GM12878 (cell line): ENCODE results near the gene RFX3. TPM values are rescaled to one million over a fixed set of nuclear protein-coding genes. Genes with fewer than 3 reads are reported as not detected.

Experiments
- ATAC-seq: fragments of 200-7000 bp; cut with Tn5 transposase; 3 replicates; pipeline ENCODE4 v1.9.1; 2020; ENCODE audit warnings: mild to moderate bottlenecking, moderate library complexity
- BruUV-seq: library from RNA; stranded (reverse); fragments of 400-500 nt; replicated peaks from 2 replicates; lab custom pipeline; 2021; lab: Mats Ljungman, UMichigan
- CTCF ChIA-PET: fragments of 300-600 bp; sonication (Branson Sonifier 250); formaldehyde crosslinking; extraction: SDS; loops from one replicate; lab custom pipeline; 2021; ENCODE audit warnings: inconsistent platforms; lab: Yijun Ruan, JAX
- POLR2A ChIA-PET: fragments of 350-600 bp; formaldehyde crosslinking; extraction: SDS; loops from one replicate; lab custom pipeline; 2021; ENCODE audit warnings: inconsistent platforms; lab: Charles Lee
- RAD21 ChIA-PET: fragments of 300-600 bp; sonication (Branson Sonifier 250); formaldehyde crosslinking; loops from one replicate; lab custom pipeline; 2023; ENCODE audit warnings: antibody characterized with exemption; ENCODE audit not compliant: unreplicated experiment; lab: Charles Lee
- SMC1A ChIA-PET: fragments of 300-600 bp; sonication (Branson Sonifier 250); formaldehyde crosslinking; loops from one replicate; lab custom pipeline; 2023; ENCODE audit not compliant: unreplicated experiment, uncharacterized antibody; lab: Charles Lee
- DNase-seq: peaks from one replicate; pipeline ENCODE4 v3.0.0-alpha.2; 2011; ENCODE audit warnings: low read depth, low spot score
- FAIRE-seq: peaks from 3 replicates; lab custom pipeline; 2011; peaks lifted over from hg19 to GRCh38; lab: Jason Lieb, UNC
- H2AFZ ChIP-seq: 2 replicates; pipeline ENCODE4 v1.6.0; 2011; ENCODE audit warnings: low read depth, low read length, control low read depth; ENCODE audit not compliant: control insufficient read depth
- H3K27ac ChIP-seq: 2 replicates; pipeline ENCODE4 v1.5.1; 2011; ENCODE audit warnings: control low read depth; ENCODE audit not compliant: control insufficient read depth, insufficient read depth
- H3K27me3 ChIP-seq, 2 experiments: replicated peaks in 1 of 2; 2 replicates each; pipeline versions ENCODE4 v1.6.0 to v1.6.1; 2011; ENCODE audit warnings: low read length in 1 of 2; ENCODE audit not compliant: control insufficient read depth in 2 of 2, insufficient read depth in 2 of 2
- H3K36me3 ChIP-seq, 2 experiments: 2 replicates each; pipeline ENCODE4 v1.5.1; 2011; ENCODE audit warnings: low read length in 1 of 2; ENCODE audit not compliant: control insufficient read depth in 2 of 2, insufficient read depth in 2 of 2
- H3K4me1 ChIP-seq: 2 replicates; pipeline ENCODE4 v1.6.1; 2011; ENCODE audit warnings: mild to moderate bottlenecking, low read length, moderate library complexity, mixed read lengths; ENCODE audit not compliant: control insufficient read depth, insufficient read depth
- H3K4me2 ChIP-seq: 2 replicates; pipeline ENCODE4 v1.6.0; 2011; ENCODE audit warnings: control low read depth; ENCODE audit not compliant: control insufficient read depth, insufficient read depth
- H3K4me3 ChIP-seq: fragments of 200-600 bp; sonication (generic); 2 replicates; pipeline ENCODE4 v1.5.1; 2016
- H3K79me2 ChIP-seq: 2 replicates; pipeline ENCODE4 v1.6.0; 2011; ENCODE audit warnings: low read length; ENCODE audit not compliant: control insufficient read depth, insufficient read depth
- H3K9ac ChIP-seq: 2 replicates; pipeline ENCODE4 v1.8.0; 2011; ENCODE audit warnings: low read length, control low read depth, mixed read lengths; ENCODE audit not compliant: control insufficient read depth, insufficient read depth
- H3K9me3 ChIP-seq: replicated peaks from 3 replicates; pipeline ENCODE4 v1.5.1; 2011; ENCODE audit warnings: mild to moderate bottlenecking, low read length; ENCODE audit not compliant: control insufficient read depth, insufficient read depth
- H4K20me1 ChIP-seq: 2 replicates; pipeline ENCODE4 v1.6.0; 2011; ENCODE audit not compliant: control insufficient read depth, insufficient read depth
- HDAC6 ChIP-seq: fragments of 200-600 bp; sonication (generic); IDR thresholded peaks from one replicate; pipeline ENCODE4 v1.8.0; 2017; ENCODE audit warnings: antibody characterized with exemption; ENCODE audit not compliant: unreplicated experiment
- MYC ChIP-seq: IDR thresholded peaks from 2 replicates; pipeline ENCODE4 v1.6.1; 2011; ENCODE audit warnings: mild to moderate bottlenecking, low read length, moderate library complexity, inconsistent platforms; ENCODE audit not compliant: insufficient read depth, insufficient replicate concordance, insufficient read length, severe bottlenecking
- POLR2AphosphoS5 ChIP-seq: IDR thresholded peaks from 2 replicates; pipeline ENCODE4 v1.6.1; 2011; ENCODE audit warnings: mild to moderate bottlenecking, low read length, inconsistent platforms
- RAD21 ChIP-seq: IDR thresholded peaks from 2 replicates; pipeline ENCODE4 v1.6.1; 2011; ENCODE audit warnings: mild to moderate bottlenecking, low read depth, low read length, moderate library complexity; ENCODE audit not compliant: insufficient read depth
- YBX1 ChIP-seq: fragments of 450-650 bp; IDR thresholded peaks from 2 replicates; pipeline ENCODE4 v1.6.1; 2016; ENCODE audit warnings: antibody characterized with exemption
- ZBTB4 ChIP-seq: fragments of 450-650 bp; formaldehyde crosslinking; IDR thresholded peaks from 2 replicates; pipeline ENCODE4 v1.4.0; 2022; ENCODE audit warnings: mild to moderate bottlenecking, moderate library complexity
- ZZZ3 ChIP-seq: IDR thresholded peaks from 2 replicates; pipeline ENCODE4 v1.6.1; 2011; ENCODE audit warnings: low read depth; ENCODE audit not compliant: control insufficient read depth, insufficient read length
- in situ Hi-C: fragments of 300-500 bp; cut with MboI; formaldehyde crosslinking; loops from 9 replicates; pipeline ENCODE4 v1.14.3; 2018; ENCODE audit warnings: mixed read lengths
- intact Hi-C: fragments of 100-400 bp; cut with micrococcal nuclease; formaldehyde crosslinking; loops from one replicate; pipeline ENCODE4 v1.14.2; 2022; ENCODE audit not compliant: unreplicated experiment
- polyA plus RNA-seq, 11 experiments: library from polyadenylated mRNA; depleted of rRNA in 4 of 11; unstranded in 6 of 11; stranded (reverse) in 5 of 11; fragments of >200 nt; fragmentation: Nextera tagmentation in 4 of 11; fragmentation: Illumina TruSeq in 1 of 11; extraction: Ambion mirVana in 4 of 11; extraction: Trizol in 1 of 11; gene quantifications; 1 replicate in 1 of 11; 2 replicates in 10 of 11; pipeline versions ENCODE4 v1.2.1 to v1.2.3, GENCODE V29; 2011 to 2016; ENCODE audit warnings: inconsistent platforms in 2 of 11, missing spikeins in 2 of 11, low read depth in 1 of 11
- total RNA-seq, 4 experiments: library from RNA; depleted of rRNA in 3 of 4; stranded (reverse); fragments of >200 nt in 3 of 4; fragmentation: Illumina TruSeq in 1 of 4; extraction: Trizol in 1 of 4; gene quantifications; 2 replicates each; pipeline versions ENCODE4 v1.2.1 to v1.2.3, GENCODE V29; 2013 to 2021

RFX3 gene
- total and polyA plus RNA-seq, 10 of the 15 experiments (the other 5 are each of a cell fraction or from before 2014, with no cell fraction given), result 1.2 to 26.4 (median 6.7) TPM

- DNase-seq, result no peak
- Histone ChIP-seq H3K36me3 (no peaks in the 10 kb centered on the region), H3K4me2 (no peak overlapping the region), H3K4me1 (no peaks in the 10 kb centered on the region), H3K4me3 (no peak overlapping the region), H3K79me2 (no peaks in the 10 kb centered on the region), H2AFZ (no peak overlapping the region), H3K27ac (no peak overlapping the region), H3K27me3 (no peaks in the 10 kb centered on the region; a peak in 2 of 4 replicates), H4K20me1 (no peaks in the 10 kb centered on the region), H3K9me3 (no peaks in the 10 kb centered on the region), H3K9ac (no peak overlapping the region)
- in situ Hi-C loops (no loop called here), intact Hi-C loops (no loop called here)
- POLR2A ChIA-PET, result no interaction called here
- FAIRE-seq, result no peak
- CTCF ChIA-PET, result no interaction called here
- no TSS peak for BruUV-seq
- SMC1A ChIA-PET, result no interaction called here
- no peak for ATAC-seq
- TF ChIP-seq ZBTB4 (CRISPR knock-in tag), result no peak
- TF ChIP-seq MYC, result no peak
- TF ChIP-seq ZZZ3, result no peak
- TF ChIP-seq HDAC6, result no peak
- TF ChIP-seq RAD21, result no peak
- no peak for TF ChIP-seq YBX1
- no peak for TF ChIP-seq POLR2AphosphoS5
- RAD21 ChIA-PET, result interaction anchor here (1.0 kb wide), 1 partner anchor 9 kb away, joined by 3 read pairs; no protein-coding TSS in a partner anchor
Measured at GRCh38 chr9:3170819-3171218, 355.0 kb downstream of the RFX3 start.
